RWPE2 (cell line): ENCODE measurements around the gene MPC2.
A peak's percentile ranks its signal among the peaks of the same experiment; 100 is the strongest.

Source experiments
- ATAC-seq: fragments of 200-7000 bp; cut with Tn5 transposase; 3 replicates; pipeline ENCODE4 v1.9.1; 2021; ENCODE audit warnings: low read depth
- DNase-seq: peaks from one replicate; pipeline ENCODE4 v3.0.0-alpha.2; 2020; ENCODE audit warnings: low spot score
- H3K27ac ChIP-seq: fragments of 450-650 bp; 2 replicates; pipeline ENCODE4 v1.5.1; 2017; ENCODE audit warnings: mild to moderate bottlenecking; ENCODE audit not compliant: poor library complexity, severe bottlenecking
- H3K27me3 ChIP-seq: fragments of 250-450 bp; sonication (Bioruptor Pico); 2 replicates; pipeline ENCODE4 v1.5.1; 2021; ENCODE audit warnings: mild to moderate bottlenecking, moderate library complexity; ENCODE audit not compliant: insufficient read depth, poor library complexity, severe bottlenecking
- H3K36me3 ChIP-seq: fragments of 250-450 bp; sonication (Bioruptor Pico); 2 replicates; pipeline ENCODE4 v1.5.1; 2020; ENCODE audit warnings: low read depth, mild to moderate bottlenecking, moderate library complexity
- H3K4me1 ChIP-seq: fragments of 250-450 bp; sonication (Bioruptor Pico); 2 replicates; pipeline ENCODE4 v1.5.1; 2021; ENCODE audit warnings: mild to moderate bottlenecking, moderate library complexity; ENCODE audit not compliant: insufficient read depth, poor library complexity, severe bottlenecking
- H3K4me3 ChIP-seq: fragments of 250-450 bp; sonication (Bioruptor Pico); 2 replicates; pipeline ENCODE4 v1.5.1; 2021; ENCODE audit warnings: mild to moderate bottlenecking, moderate library complexity; ENCODE audit not compliant: severe bottlenecking
- H3K9me3 ChIP-seq: fragments of 250-450 bp; sonication (Bioruptor Pico); 2 replicates; pipeline ENCODE4 v1.5.1; 2021; ENCODE audit warnings: mild to moderate bottlenecking, moderate library complexity; ENCODE audit not compliant: severe bottlenecking
- TF ChIP-seq, protein P1 (sequence below): fragments of 450-650 bp; IDR thresholded peaks from one replicate; pipeline ENCODE4 v1.5.1; 2017; ENCODE audit warnings: mild to moderate bottlenecking, moderate library complexity; ENCODE audit not compliant: poor library complexity, severe bottlenecking

Gene MPC2

DNA sequence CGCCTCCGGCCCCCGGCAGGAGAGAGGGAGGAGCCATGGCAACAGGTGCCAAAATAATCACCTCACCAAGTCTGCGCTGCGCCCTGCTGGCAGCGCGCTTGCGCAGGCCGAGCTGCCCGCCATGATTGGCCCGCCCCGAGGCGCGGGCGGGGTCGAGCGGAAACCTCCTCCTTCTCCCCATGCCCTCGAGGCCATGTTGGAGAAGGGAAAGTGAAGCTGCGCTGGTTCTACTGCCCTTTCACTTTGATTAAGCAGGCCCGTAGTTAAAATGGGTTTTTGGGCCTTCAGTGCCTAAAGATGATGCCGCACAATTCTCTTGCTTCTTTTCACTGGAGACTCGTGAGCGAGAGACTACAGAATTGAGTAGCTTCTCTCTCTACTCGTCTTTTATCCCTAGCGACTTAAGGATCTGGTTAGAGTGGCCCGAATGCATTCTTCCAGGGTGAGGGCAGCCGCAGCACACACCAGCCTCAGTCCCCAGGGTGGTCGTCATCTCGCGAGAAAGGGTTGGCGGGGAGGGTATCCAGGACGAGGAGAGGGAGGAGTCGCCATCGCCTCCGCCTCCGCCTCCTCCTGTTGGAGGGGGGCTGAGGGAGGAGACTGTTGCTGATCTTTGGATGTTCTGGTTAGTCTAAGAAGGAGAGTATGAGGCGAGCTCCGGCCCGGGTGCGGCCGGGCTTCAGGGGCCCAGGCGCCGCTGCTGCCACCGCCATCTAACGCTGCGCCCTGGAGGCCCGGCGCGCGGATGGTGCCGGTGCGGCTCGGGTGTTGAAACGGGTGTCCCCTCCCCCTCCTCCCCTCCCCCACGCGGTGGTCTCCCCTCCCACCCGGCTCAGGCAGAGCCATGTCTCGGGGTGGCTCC is 573 bp downstream of the MPC2 start, which contains the start of gene DCAF6:
TSS of gene DCAF6 (plus strand) at position 616 of the 862 bp plus-strand sequence. CDS start at position 845, 229 bp downstream.
- no peaks in the 10 kb centered on the region for H3K27me3 ChIP-seq
- no peaks in the 10 kb centered on the region for H3K9me3 ChIP-seq
- H3K27ac ChIP-seq = peak within 1 kb of the TSS; percentile 87
- TF ChIP-seq, protein P1, sequence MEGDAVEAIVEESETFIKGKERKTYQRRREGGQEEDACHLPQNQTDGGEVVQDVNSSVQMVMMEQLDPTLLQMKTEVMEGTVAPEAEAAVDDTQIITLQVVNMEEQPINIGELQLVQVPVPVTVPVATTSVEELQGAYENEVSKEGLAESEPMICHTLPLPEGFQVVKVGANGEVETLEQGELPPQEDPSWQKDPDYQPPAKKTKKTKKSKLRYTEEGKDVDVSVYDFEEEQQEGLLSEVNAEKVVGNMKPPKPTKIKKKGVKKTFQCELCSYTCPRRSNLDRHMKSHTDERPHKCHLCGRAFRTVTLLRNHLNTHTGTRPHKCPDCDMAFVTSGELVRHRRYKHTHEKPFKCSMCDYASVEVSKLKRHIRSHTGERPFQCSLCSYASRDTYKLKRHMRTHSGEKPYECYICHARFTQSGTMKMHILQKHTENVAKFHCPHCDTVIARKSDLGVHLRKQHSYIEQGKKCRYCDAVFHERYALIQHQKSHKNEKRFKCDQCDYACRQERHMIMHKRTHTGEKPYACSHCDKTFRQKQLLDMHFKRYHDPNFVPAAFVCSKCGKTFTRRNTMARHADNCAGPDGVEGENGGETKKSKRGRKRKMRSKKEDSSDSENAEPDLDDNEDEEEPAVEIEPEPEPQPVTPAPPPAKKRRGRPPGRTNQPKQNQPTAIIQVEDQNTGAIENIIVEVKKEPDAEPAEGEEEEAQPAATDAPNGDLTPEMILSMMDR = no peak
- DNase-seq (peak; percentile 96), ATAC-seq (peak; percentile 72)
- H3K4me3 ChIP-seq = peak within 1 kb of the TSS; percentile 66
- H3K36me3 ChIP-seq = no peaks in the 10 kb centered on the region
- H3K4me1 ChIP-seq = peaks cover 11% of the 10 kb centered on the region

DNA sequence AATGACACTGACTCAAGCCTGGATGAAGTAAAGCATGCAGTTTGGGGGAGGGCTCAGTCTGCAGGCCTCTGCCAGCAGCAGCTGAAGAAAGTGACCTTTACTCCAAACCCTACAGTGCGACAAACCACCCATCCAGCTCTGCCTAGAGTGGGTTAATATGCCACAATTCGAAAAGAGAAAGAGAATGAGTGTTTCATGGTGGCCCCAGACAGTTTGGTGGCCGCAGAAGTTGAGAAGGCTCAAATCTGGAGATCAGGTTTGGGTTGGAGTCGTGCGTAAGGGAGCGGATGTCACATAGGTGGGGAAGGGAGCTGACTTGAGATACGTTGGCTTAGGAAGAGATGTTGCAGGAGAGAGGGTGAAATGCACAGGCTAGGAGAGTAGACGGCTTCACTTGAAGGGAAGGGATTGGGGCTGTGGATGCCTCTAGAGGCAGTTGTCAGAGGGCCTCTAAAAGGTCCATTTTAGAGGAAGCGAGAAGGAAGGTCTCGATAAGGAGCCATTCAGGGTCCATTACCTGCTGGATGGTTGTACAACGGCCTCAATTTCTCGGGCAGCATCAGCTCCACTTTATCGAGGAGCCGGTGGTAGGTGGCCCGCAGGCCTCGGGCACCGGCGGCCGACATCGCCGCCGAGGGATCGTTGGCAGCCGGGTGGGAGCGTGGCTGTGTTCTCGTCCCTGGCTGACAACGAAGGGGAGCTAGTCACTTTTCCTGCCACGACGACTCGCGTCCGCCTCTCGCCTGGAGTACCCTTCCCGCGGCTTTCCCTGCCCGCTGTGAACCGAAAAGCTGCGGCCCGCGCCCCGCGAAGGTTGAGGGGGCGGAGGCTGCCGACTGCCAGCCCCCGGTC is 1.4 kb downstream of the MPC2 start:
- TF ChIP-seq, protein P1 = no peak
- Histone ChIP-seq H3K27ac (peak overlapping the region; percentile 87), H3K36me3 (no peaks in the 10 kb centered on the region), H3K27me3 (no peaks in the 10 kb centered on the region), H3K4me1 (peaks cover 11% of the 10 kb centered on the region), H3K4me3 (peak overlapping the region; percentile 66), H3K9me3 (no peaks in the 10 kb centered on the region)
- ATAC-seq = peak; percentile 40
- no peak for DNase-seq

DNA sequence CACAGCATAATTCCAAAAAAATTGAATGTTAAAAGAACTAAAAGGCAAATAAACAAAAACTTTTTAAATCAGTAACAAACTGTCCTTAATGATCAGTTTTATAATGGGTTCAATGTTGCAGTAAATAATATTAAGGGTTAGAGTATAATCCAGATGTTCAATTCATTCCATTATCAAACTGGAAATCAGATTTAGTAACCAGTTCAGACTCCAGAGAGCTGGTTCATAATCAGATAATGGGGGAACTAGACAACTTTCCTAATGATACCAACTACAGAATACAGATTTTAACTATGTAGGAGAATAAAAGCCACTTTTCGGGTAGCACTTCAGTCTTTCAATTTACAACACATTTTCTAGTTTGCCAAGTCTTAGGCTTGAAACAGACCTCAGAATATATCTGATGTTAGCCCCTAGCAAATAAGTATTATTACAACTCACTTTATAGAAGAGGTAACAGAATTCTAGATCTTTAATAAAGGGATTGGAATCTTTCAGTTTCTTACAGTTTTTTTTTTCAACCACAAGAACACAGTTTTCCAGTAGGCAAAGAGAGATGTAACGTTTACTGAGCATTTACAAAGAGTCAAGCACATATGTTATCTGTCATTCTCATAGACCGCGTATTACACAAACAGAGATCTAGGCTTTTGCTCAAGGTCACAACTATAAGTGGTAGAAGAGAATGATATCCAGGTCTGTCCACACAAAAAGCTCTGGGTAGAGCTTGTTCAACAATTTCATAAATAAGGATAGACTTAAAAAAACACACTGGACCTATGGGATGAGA is 2.3 kb downstream of the MPC2 start:
- no peaks in the 10 kb centered on the region for H3K9me3 ChIP-seq
- TF ChIP-seq, protein P1 = no peak
- no peaks in the 10 kb centered on the region for H3K36me3 ChIP-seq
- H3K4me1 ChIP-seq = peaks cover 11% of the 10 kb centered on the region
- DNase-seq (no peak), ATAC-seq (no peak)
- peak overlapping the region; percentile 87 for H3K27ac ChIP-seq
- H3K27me3 ChIP-seq = no peaks in the 10 kb centered on the region
- peak overlapping the region; percentile 66 for H3K4me3 ChIP-seq

DNA sequence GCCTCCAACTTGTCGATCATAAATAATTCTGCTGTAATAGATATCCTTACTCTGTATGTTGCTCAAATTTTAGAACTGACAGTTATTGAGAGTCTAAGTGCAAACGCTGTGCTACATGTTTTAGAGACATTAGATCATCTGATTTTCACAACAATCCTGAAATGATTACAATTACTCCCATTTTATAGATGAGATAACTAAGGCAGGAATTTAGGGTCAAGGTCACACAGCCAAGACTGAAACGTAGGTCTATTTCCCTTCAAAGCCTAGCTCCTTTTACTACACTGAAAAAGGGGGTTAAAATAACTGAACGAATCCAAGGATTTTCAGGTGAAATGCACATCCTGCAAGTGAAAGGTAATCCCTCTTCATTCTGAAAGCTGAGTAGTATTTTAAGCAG is 3.1 kb downstream of the MPC2 start:
- Histone ChIP-seq H3K27ac (no peak overlapping the region), H3K4me3 (no peak overlapping the region), H3K9me3 (no peaks in the 10 kb centered on the region), H3K27me3 (no peaks in the 10 kb centered on the region), H3K4me1 (peaks cover 11% of the 10 kb centered on the region), H3K36me3 (no peaks in the 10 kb centered on the region)
- DNase-seq = no peak
- TF ChIP-seq, protein P1 = no peak
- no peak for ATAC-seq
